CD4-positive, alpha-beta T cell treated with Interleukin-21 for 1 hour (primary cell): ENCODE results near the gene RTP2.

Experiments used
- DNase-seq: peaks from one replicate; pipeline ENCODE4 v3.0.0-alpha.2; 2020

The RTP2 gene

GRCh38 chr3:187702507-187703033 lies at the start of gene RTP2:
Gene RTP2, minus strand, starts transcription at chr3:187702557. Its CDS starts 429 bp downstream, at chr3:187702128.
- no peak for DNase-seq

GRCh38 chr3:187750513-187751123 lies 48.3 kb upstream of the RTP2 start:
- DNase-seq: no peak

- no peak for DNase-seq
These were observed 47.7 kb upstream of the RTP2 start for GRCh38 chr3:187750006-187750512.

- peak; percentile 91 for DNase-seq
These were observed 45.7 kb upstream of the RTP2 start for GRCh38 chr3:187748050-187748481.

GRCh38 chr3:187747506-187747905 lies 45.1 kb upstream of the RTP2 start:
- no peak for DNase-seq

GRCh38 chr3:187746442-187747281 lies 44.3 kb upstream of the RTP2 start:
- DNase-seq: peak; percentile 38

- DNase-seq: no peak
These were observed 43.7 kb upstream of the RTP2 start for GRCh38 chr3:187746059-187746441.

GRCh38 chr3:187745201-187746058 lies 43.1 kb upstream of the RTP2 start, which contains the start of gene BCL6:
Gene BCL6, minus strand, starts transcription at chr3:187745468. Its CDS starts 11,775 bp downstream, at chr3:187733693.
- DNase-seq: peak; percentile 98

GRCh38 chr3:187744169-187745151 lies 42.1 kb upstream of the RTP2 start:
- DNase-seq: peak; percentile 74

- DNase-seq: peak; percentile 67
These were observed 41.1 kb upstream of the RTP2 start for GRCh38 chr3:187743195-187744141.

GRCh38 chr3:187742351-187743171 lies 40.2 kb upstream of the RTP2 start:
- peak; percentile 49 for DNase-seq

- DNase-seq: peak; percentile 82
These were observed 39.3 kb upstream of the RTP2 start for GRCh38 chr3:187741403-187742350.

- DNase-seq: peak; percentile 76
These were observed 38.4 kb upstream of the RTP2 start for GRCh38 chr3:187740421-187741399.

GRCh38 chr3:187739561-187740332 lies 37.4 kb upstream of the RTP2 start:
- peak; percentile 83 for DNase-seq

- no peak for DNase-seq
These were observed 36.8 kb upstream of the RTP2 start for GRCh38 chr3:187739094-187739560.
